GM19468 (cell line): ENCODE measurements around the gene CCDC197.
A peak's percentile ranks its signal among the peaks of the same experiment; 100 is the strongest.

ENCODE experiments used
- ATAC-seq: cut with Tn5 transposase; IDR thresholded peaks from one replicate; pipeline ENCODE4 v1.9.1; 2021; ENCODE audit warnings: mild to moderate bottlenecking, moderate library complexity, moderate number of reproducible peaks; ENCODE audit not compliant: unreplicated experiment; ENCODE audit errors: extremely low read depth

CCDC197 gene

GRCh38 chr14:93997082-93997481 is at the start of gene CCDC197:
TSS of gene CCDC197 (plus strand) at chr14:93997301. CDS start at chr14:93998132, 831 bp downstream.
- ATAC-seq: no peak

GRCh38 chr14:93949511-93950075 is 47.5 kb upstream of the CCDC197 start:
- ATAC-seq: no peak

GRCh38 chr14:93950948-93951634 is 46.0 kb upstream of the CCDC197 start:
- ATAC-seq: no peak

GRCh38 chr14:93951635-93952540 is 45.2 kb upstream of the CCDC197 start:
- ATAC-seq: no peak

GRCh38 chr14:93952829-93953228 is 44.3 kb upstream of the CCDC197 start:
- no peak for ATAC-seq

GRCh38 chr14:93953263-93953662 is 43.8 kb upstream of the CCDC197 start:
- ATAC-seq: no peak

- no peak for ATAC-seq
Measured at GRCh38 chr14:93953739-93954515, 43.2 kb upstream of the CCDC197 start.

- no peak for ATAC-seq
Measured at GRCh38 chr14:93954516-93954830, 42.6 kb upstream of the CCDC197 start.

GRCh38 chr14:93954900-93955849 is 41.9 kb upstream of the CCDC197 start:
- ATAC-seq: no peak

- ATAC-seq: no peak
Measured at GRCh38 chr14:93955850-93956481, 41.1 kb upstream of the CCDC197 start.

- no peak for ATAC-seq
Measured at GRCh38 chr14:93956514-93957332, 40.4 kb upstream of the CCDC197 start.

GRCh38 chr14:93957333-93957710 is 39.8 kb upstream of the CCDC197 start:
- ATAC-seq: no peak

- ATAC-seq: no peak
Measured at GRCh38 chr14:93957751-93958566, 39.1 kb upstream of the CCDC197 start.

GRCh38 chr14:93958567-93959238 is 38.4 kb upstream of the CCDC197 start:
- ATAC-seq: no peak

GRCh38 chr14:93959239-93960107 is 37.6 kb upstream of the CCDC197 start:
- ATAC-seq: peak; percentile 85

GRCh38 chr14:93960108-93960475 is 37.0 kb upstream of the CCDC197 start:
- no peak for ATAC-seq
